ENCODE measurements around the gene HMG20B. TPM values are rescaled to one million over a fixed set of nuclear protein-coding genes. Genes with fewer than 3 reads are reported as not detected.

HMG20B gene
- total and polyA plus RNA-seq, 2 of the 8 experiments (the other 6 are each of a cell fraction or from before 2014, with no cell fraction given), result 42.9 to 74.2 TPM

- H3K4me3 ChIP-seq (ENCODE audit: extremely low read depth in 1 of 4, insufficient read depth in 2 of 4, low read depth in 3 of 4, low read length in 4 of 4), result no peak overlapping the region
- CTCF ChIA-PET (ENCODE audit: partially characterized antibody), result interaction anchor here (0.7 to 6.9 kb wide), 3 partner anchors 9 to 15 kb away, joined by 3 to 54 read pairs (median 7); no protein-coding TSS in a partner anchor
- TF ChIP-seq, protein P1, sequence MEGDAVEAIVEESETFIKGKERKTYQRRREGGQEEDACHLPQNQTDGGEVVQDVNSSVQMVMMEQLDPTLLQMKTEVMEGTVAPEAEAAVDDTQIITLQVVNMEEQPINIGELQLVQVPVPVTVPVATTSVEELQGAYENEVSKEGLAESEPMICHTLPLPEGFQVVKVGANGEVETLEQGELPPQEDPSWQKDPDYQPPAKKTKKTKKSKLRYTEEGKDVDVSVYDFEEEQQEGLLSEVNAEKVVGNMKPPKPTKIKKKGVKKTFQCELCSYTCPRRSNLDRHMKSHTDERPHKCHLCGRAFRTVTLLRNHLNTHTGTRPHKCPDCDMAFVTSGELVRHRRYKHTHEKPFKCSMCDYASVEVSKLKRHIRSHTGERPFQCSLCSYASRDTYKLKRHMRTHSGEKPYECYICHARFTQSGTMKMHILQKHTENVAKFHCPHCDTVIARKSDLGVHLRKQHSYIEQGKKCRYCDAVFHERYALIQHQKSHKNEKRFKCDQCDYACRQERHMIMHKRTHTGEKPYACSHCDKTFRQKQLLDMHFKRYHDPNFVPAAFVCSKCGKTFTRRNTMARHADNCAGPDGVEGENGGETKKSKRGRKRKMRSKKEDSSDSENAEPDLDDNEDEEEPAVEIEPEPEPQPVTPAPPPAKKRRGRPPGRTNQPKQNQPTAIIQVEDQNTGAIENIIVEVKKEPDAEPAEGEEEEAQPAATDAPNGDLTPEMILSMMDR (IDR thresholded peaks at IDR 0.05; ENCODE audit: control extremely low read depth in 1 of 3, insufficient read depth in 1 of 3, low read depth in 1 of 3, low read length in 3 of 3), result no peak
- TF ChIP-seq SRF (IDR thresholded peaks at IDR 0.05; ENCODE audit: low read depth, low read length) (no peak), USF2 (IDR thresholded peaks at IDR 0.05; ENCODE audit: low read length) (no peak), RAD21 (IDR thresholded peaks at IDR 0.05 in 1 of 2, conservative IDR thresholded peaks at IDR 0.05 in 1 of 2; ENCODE audit: low read depth in 2 of 2, low read length in 2 of 2) (no peak), TEAD4 (IDR thresholded peaks at IDR 0.05; ENCODE audit: low read depth, low read length) (no peak), HDAC2 (IDR thresholded peaks at IDR 0.05; ENCODE audit: borderline replicate concordance in 1 of 2, low read depth in 2 of 2, low read length in 2 of 2) (no peak), KDM4A (IDR thresholded peaks at IDR 0.05; ENCODE audit: low read depth, low read length, severe bottlenecking) (no peak)
- TF ChIP-seq, protein P2, sequence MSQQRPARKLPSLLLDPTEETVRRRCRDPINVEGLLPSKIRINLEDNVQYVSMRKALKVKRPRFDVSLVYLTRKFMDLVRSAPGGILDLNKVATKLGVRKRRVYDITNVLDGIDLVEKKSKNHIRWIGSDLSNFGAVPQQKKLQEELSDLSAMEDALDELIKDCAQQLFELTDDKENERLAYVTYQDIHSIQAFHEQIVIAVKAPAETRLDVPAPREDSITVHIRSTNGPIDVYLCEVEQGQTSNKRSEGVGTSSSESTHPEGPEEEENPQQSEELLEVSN (IDR thresholded peaks at IDR 0.05), result no peak
Measured at GRCh38 chr19:3533033-3533432, 39.7 kb upstream of the HMG20B start.

More at GRCh38 chr19:3533033-3533432, 39.7 kb upstream of the HMG20B start:
- H3K56ac ChIP-seq (replicated peaks; ENCODE audit: insufficient read length, low read depth, low read length), result no peak overlapping the region
- H3K79me1 ChIP-seq (ENCODE audit: low read depth, low read length), result 0 out of 2 replicates have a peak, but pooled peaks cover 2% of the 10 kb centered on the region
- H3K9ac ChIP-seq (replicated peaks in 1 of 4; ENCODE audit: extremely low read depth in 1 of 4, low read depth in 3 of 4, low read length in 3 of 4), result no peak overlapping the region
- H3K79me2 ChIP-seq (ENCODE audit: control insufficient read depth in 1 of 2, insufficient read depth in 2 of 2, low read length in 2 of 2), result no peaks in the 10 kb centered on the region
- no peak overlapping the region for H2AK5ac ChIP-seq (ENCODE audit: low read depth, low read length)
- 94% methylated on average over 11 of the region's 17 CpGs; no CpG with 5 or more reads in 1 of the 2 experiments for WGBS, 2 experiments (ENCODE audit: extremely low coverage in 1 of 2, insufficient coverage in 1 of 2, insufficient read length in 1 of 2, insufficient replicate concordance in 2 of 2, low coverage in 1 of 2, low lambda C conversion rate in 2 of 2, missing lambda C conversion rate in 1 of 2)
- no peak overlapping the region for H3K18ac ChIP-seq (ENCODE audit: extremely low read depth, low read length)
- FAIRE-seq, result no peak
- no peak overlapping the region for H3K27ac ChIP-seq (ENCODE audit: low read depth, low read length)
- no peak overlapping the region for H2BK20ac ChIP-seq (ENCODE audit: low read length)
- no peak for DNase-seq (ENCODE audit: low read depth in 1 of 2, low spot score in 2 of 2)
- no peaks in the 10 kb centered on the region for H3K9me3 ChIP-seq (ENCODE audit: insufficient read depth in 2 of 2, low read depth in 1 of 2, low read length in 1 of 2)
- 0 out of 2 replicates have a peak overlapping the region, but pooled peaks have one; percentile 51 for H4K8ac ChIP-seq (ENCODE audit: extremely low read depth, insufficient read depth, low read length)
- no peaks in the 10 kb centered on the region; a peak in 1 of 7 replicates for H3K4me1 ChIP-seq (replicated peaks in 1 of 4; ENCODE audit: control insufficient read depth in 3 of 4, insufficient read depth in 4 of 4, low read length in 3 of 4)
- no peak overlapping the region for H4K5ac ChIP-seq (ENCODE audit: insufficient read length, low read depth, low read length)
- H3K27me3 ChIP-seq (replicated peaks in 1 of 4; ENCODE audit: control insufficient read depth in 3 of 4, extremely low read depth in 1 of 4, insufficient read depth in 3 of 4, low read length in 3 of 4), result no peaks in the 10 kb centered on the region
- no peak overlapping the region for H3K4ac ChIP-seq (replicated peaks; ENCODE audit: insufficient read length, low read depth, low read length)
- POLR2A ChIA-PET (ENCODE audit: partially characterized antibody), result interaction anchor here (0.6 to 1.5 kb wide), 5 partner anchors 9 to 35 kb away, joined by 3 to 6 read pairs (median 3); no protein-coding TSS in a partner anchor
- H3K14ac ChIP-seq (ENCODE audit: insufficient read length), result no peak overlapping the region
- no peak overlapping the region for H2BK120ac ChIP-seq (replicated peaks; ENCODE audit: low read depth, low read length)
- no peak overlapping the region for H2BK12ac ChIP-seq (ENCODE audit: low read depth, low read length)
- no peak overlapping the region for H3K4me2 ChIP-seq (ENCODE audit: insufficient read depth in 1 of 2, low read depth in 2 of 2, low read length in 2 of 2)
- H4K91ac ChIP-seq (replicated peaks; ENCODE audit: insufficient read length, low read length), result no peak overlapping the region
- H2BK15ac ChIP-seq (ENCODE audit: low read length), result no peak overlapping the region
- H3K23ac ChIP-seq (ENCODE audit: insufficient read length), result no peak overlapping the region
- H3K23me2 ChIP-seq (ENCODE audit: low read depth, low read length), result peaks cover 9% of the 10 kb centered on the region; the same call in 1 of the 2 replicates
- H3K36me3 ChIP-seq (ENCODE audit: control insufficient read depth in 2 of 4, insufficient read depth in 4 of 4, low read length in 3 of 4), result peaks cover 7 to 36% (median 23%) of the 10 kb centered on the region in 4 experiments; a peak in 7 of 8 replicates
- H2BK5ac ChIP-seq (ENCODE audit: low read depth, low read length), result no peak overlapping the region; the same call in 1 of the 2 replicates
- H4K20me1 ChIP-seq (replicated peaks in 1 of 2; ENCODE audit: control insufficient read depth in 1 of 2, insufficient read depth in 2 of 2, low read length in 2 of 2), result peaks cover 3 to 11% of the 10 kb centered on the region in 2 experiments
- no peak overlapping the region for H2AFZ ChIP-seq (ENCODE audit: low read length)
